ENCODE measurements around the gene PTPRG. TPM values are rescaled to one million over a fixed set of nuclear protein-coding genes. Genes with fewer than 3 reads are reported as not detected.

The PTPRG gene
- total RNA-seq, 2 experiments from 2014 or later: 0.13 to 0.15 TPM

GRCh38 chr3:61846488-61846887 lies 285.1 kb downstream of the PTPRG start:
- H3K4me3 Mint-ChIP-seq: no peak overlapping the region
- H3K4me1 Mint-ChIP-seq: no peaks in the 10 kb centered on the region
- POLR2A ChIA-PET: no interaction called here
- H3K27me3 Mint-ChIP-seq: no peaks in the 10 kb centered on the region
- no peaks in the 10 kb centered on the region for H3K36me3 Mint-ChIP-seq (ENCODE audit: low read depth)
- no peak for DNase-seq
- CTCF ChIA-PET: no interaction called here
- H3K9me3 Mint-ChIP-seq: peaks cover 2% of the 10 kb centered on the region
- H3K27ac Mint-ChIP-seq: no peak overlapping the region

- CTCF ChIA-PET: no interaction called here
- H3K4me1 Mint-ChIP-seq: no peaks in the 10 kb centered on the region
- no peaks in the 10 kb centered on the region for H3K36me3 Mint-ChIP-seq (ENCODE audit: low read depth)
- peaks cover 2% of the 10 kb centered on the region for H3K9me3 Mint-ChIP-seq
- POLR2A ChIA-PET: no interaction called here
- H3K27me3 Mint-ChIP-seq: no peaks in the 10 kb centered on the region
- no peak for DNase-seq
- H3K4me3 Mint-ChIP-seq: no peak overlapping the region
- no peak overlapping the region for H3K27ac Mint-ChIP-seq
Measured at GRCh38 chr3:61847784-61848462, 286.6 kb downstream of the PTPRG start.

DNA sequence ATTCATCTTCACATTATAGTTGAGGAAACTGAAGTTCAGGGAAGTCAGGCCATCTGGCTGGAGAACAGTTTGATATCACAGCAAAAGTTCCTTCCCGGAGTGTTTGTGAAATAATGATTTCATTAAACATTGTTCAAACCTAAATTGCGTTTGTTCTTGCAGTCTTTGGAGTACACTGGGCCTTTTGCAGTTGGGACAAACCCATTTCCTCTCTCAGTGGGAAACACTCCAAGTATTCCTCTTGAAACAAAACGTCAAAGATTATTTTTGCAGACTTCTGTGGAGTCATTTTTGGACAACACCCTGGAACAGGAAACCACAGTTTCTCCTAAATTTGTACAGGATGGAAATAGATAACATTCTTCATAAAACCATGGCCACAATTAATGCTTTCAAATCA lies 287.5 kb downstream of the PTPRG start:
- no peaks in the 10 kb centered on the region for H3K36me3 Mint-ChIP-seq (ENCODE audit: low read depth)
- POLR2A ChIA-PET: no interaction called here
- peaks cover 2% of the 10 kb centered on the region for H3K9me3 Mint-ChIP-seq
- no peaks in the 10 kb centered on the region for H3K4me1 Mint-ChIP-seq
- no peak for DNase-seq
- H3K27ac Mint-ChIP-seq: no peak overlapping the region
- H3K4me3 Mint-ChIP-seq: no peak overlapping the region
- H3K27me3 Mint-ChIP-seq: no peaks in the 10 kb centered on the region
- CTCF ChIA-PET: no interaction called here

DNA sequence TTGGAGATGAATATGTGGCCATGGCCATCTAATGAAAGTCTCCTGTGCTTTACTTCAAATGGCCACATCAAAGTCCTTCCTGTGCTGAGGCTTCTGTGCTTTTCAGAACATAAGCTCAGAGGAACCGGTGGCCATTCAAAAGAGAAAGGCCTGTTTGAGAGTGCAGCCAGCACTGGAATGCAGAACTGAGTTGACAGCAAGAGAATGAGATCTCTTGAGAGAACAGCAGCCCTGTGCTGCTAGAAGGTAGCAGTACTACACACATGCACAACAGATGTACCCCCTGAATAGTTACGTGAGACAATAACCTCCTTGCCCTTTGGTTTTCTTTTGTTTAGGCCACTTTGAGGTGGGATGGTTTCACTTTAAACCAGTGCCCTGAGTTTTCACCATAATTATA lies 292.5 kb downstream of the PTPRG start:
- DNase-seq: no peak
- H3K9me3 Mint-ChIP-seq: no peaks in the 10 kb centered on the region
- no peaks in the 10 kb centered on the region for H3K36me3 Mint-ChIP-seq (ENCODE audit: low read depth)
- no peak overlapping the region for H3K27ac Mint-ChIP-seq
- no peak overlapping the region for H3K4me3 Mint-ChIP-seq
- H3K27me3 Mint-ChIP-seq: no peaks in the 10 kb centered on the region
- ChIA-PET POLR2A (no interaction called here), CTCF (no interaction called here)
- H3K4me1 Mint-ChIP-seq: no peaks in the 10 kb centered on the region

- ChIA-PET POLR2A (no interaction called here), CTCF (no interaction called here)
- H3K4me3 Mint-ChIP-seq: no peak overlapping the region
- peaks cover 1% of the 10 kb centered on the region for H3K27me3 Mint-ChIP-seq
- no peaks in the 10 kb centered on the region for H3K4me1 Mint-ChIP-seq
- DNase-seq: no peak
- H3K36me3 Mint-ChIP-seq (ENCODE audit: low read depth): no peaks in the 10 kb centered on the region
- H3K9me3 Mint-ChIP-seq: no peaks in the 10 kb centered on the region
- H3K27ac Mint-ChIP-seq: no peak overlapping the region
Measured at GRCh38 chr3:61855211-61855610, 293.8 kb downstream of the PTPRG start.

- Mint-ChIP-seq H3K4me1 (no peaks in the 10 kb centered on the region), H3K27me3 (peaks cover 1% of the 10 kb centered on the region), H3K27ac (no peak overlapping the region), H3K4me3 (no peak overlapping the region), H3K36me3 (ENCODE audit: low read depth) (no peaks in the 10 kb centered on the region), H3K9me3 (no peaks in the 10 kb centered on the region)
- POLR2A ChIA-PET: no interaction called here
- DNase-seq: no peak
- CTCF ChIA-PET: no interaction called here
Measured at GRCh38 chr3:61857297-61857696, 295.9 kb downstream of the PTPRG start.

- H3K27ac Mint-ChIP-seq: no peak overlapping the region
- H3K9me3 Mint-ChIP-seq: no peaks in the 10 kb centered on the region
- ChIA-PET POLR2A (no interaction called here), CTCF (interaction anchor here (1.2 kb wide), 1 partner anchor 330 kb away, joined by 4 read pairs; no protein-coding TSS in a partner anchor)
- peaks cover 1% of the 10 kb centered on the region for H3K27me3 Mint-ChIP-seq
- no peak overlapping the region for H3K4me3 Mint-ChIP-seq
- no peaks in the 10 kb centered on the region for H3K36me3 Mint-ChIP-seq (ENCODE audit: low read depth)
- no peak for DNase-seq
- H3K4me1 Mint-ChIP-seq: no peaks in the 10 kb centered on the region
Measured at GRCh38 chr3:61858054-61858453, 296.7 kb downstream of the PTPRG start.

- H3K27ac Mint-ChIP-seq: no peak overlapping the region
- no peak overlapping the region for H3K4me3 Mint-ChIP-seq
- H3K36me3 Mint-ChIP-seq (ENCODE audit: low read depth): no peaks in the 10 kb centered on the region
- ChIA-PET POLR2A (no interaction called here), CTCF (no interaction called here)
- no peaks in the 10 kb centered on the region for H3K9me3 Mint-ChIP-seq
- no peak for DNase-seq
- no peaks in the 10 kb centered on the region for H3K4me1 Mint-ChIP-seq
- H3K27me3 Mint-ChIP-seq: peaks cover 1% of the 10 kb centered on the region
Measured at GRCh38 chr3:61861410-61861809, 300.0 kb downstream of the PTPRG start.

GRCh38 chr3:61862614-61863289 lies 301.4 kb downstream of the PTPRG start:
- Mint-ChIP-seq H3K36me3 (ENCODE audit: low read depth) (no peaks in the 10 kb centered on the region), H3K4me3 (no peak overlapping the region), H3K4me1 (no peaks in the 10 kb centered on the region), H3K9me3 (no peaks in the 10 kb centered on the region), H3K27me3 (peaks cover 1% of the 10 kb centered on the region), H3K27ac (no peak overlapping the region)
- ChIA-PET POLR2A (no interaction called here), CTCF (no interaction called here)
- no peak for DNase-seq

GRCh38 chr3:61863579-61863978 lies 302.2 kb downstream of the PTPRG start:
- Mint-ChIP-seq H3K27ac (no peak overlapping the region), H3K36me3 (ENCODE audit: low read depth) (no peaks in the 10 kb centered on the region), H3K4me3 (no peak overlapping the region), H3K27me3 (peaks cover 1% of the 10 kb centered on the region), H3K9me3 (no peaks in the 10 kb centered on the region), H3K4me1 (no peaks in the 10 kb centered on the region)
- ChIA-PET CTCF (no interaction called here), POLR2A (no interaction called here)
- no peak for DNase-seq

- Mint-ChIP-seq H3K36me3 (ENCODE audit: low read depth) (no peaks in the 10 kb centered on the region), H3K9me3 (no peaks in the 10 kb centered on the region), H3K4me1 (no peaks in the 10 kb centered on the region), H3K27ac (no peak overlapping the region), H3K27me3 (no peaks in the 10 kb centered on the region), H3K4me3 (no peak overlapping the region)
- ChIA-PET POLR2A (no interaction called here), CTCF (no interaction called here)
- DNase-seq: no peak
Measured at GRCh38 chr3:61864886-61865285, 303.5 kb downstream of the PTPRG start.

- no peak overlapping the region for H3K4me3 Mint-ChIP-seq
- H3K27ac Mint-ChIP-seq: no peak overlapping the region
- DNase-seq: no peak
- H3K27me3 Mint-ChIP-seq: no peaks in the 10 kb centered on the region
- H3K4me1 Mint-ChIP-seq: no peaks in the 10 kb centered on the region
- H3K36me3 Mint-ChIP-seq (ENCODE audit: low read depth): no peaks in the 10 kb centered on the region
- ChIA-PET POLR2A (no interaction called here), CTCF (no interaction called here)
- H3K9me3 Mint-ChIP-seq: no peaks in the 10 kb centered on the region
Measured at GRCh38 chr3:61865466-61866152, 304.2 kb downstream of the PTPRG start.

- Mint-ChIP-seq H3K27ac (no peak overlapping the region), H3K36me3 (ENCODE audit: low read depth) (no peaks in the 10 kb centered on the region), H3K4me1 (no peaks in the 10 kb centered on the region), H3K9me3 (no peaks in the 10 kb centered on the region), H3K4me3 (no peak overlapping the region), H3K27me3 (no peaks in the 10 kb centered on the region)
- CTCF ChIA-PET: no interaction called here
- POLR2A ChIA-PET: no interaction called here
- DNase-seq: no peak
Measured at GRCh38 chr3:61866153-61866542, 304.8 kb downstream of the PTPRG start.

DNA sequence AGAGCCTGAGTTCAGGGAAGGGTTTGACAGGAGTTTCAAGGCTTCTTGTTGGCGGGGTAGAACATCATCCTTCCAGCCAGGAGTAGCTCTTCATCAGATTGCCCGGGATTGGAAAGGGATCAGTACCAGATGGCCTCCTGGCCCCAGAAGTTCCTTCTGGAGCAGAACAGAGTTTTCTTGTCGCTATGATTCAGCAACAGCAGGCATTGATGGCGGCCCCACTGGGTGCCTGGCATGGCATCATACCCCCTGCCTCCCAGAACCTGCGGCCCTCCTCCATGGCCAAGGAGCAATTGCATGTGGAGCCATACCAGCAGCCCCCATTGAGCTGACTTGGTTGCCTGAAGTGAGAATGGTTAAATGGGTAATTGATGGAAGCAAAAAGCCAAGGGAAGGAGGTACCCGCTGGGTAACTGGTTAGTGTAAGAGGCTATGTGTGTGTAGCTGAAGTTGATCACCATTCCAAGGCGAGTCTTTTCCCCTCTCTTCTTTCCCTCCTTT lies 305.6 kb downstream of the PTPRG start:
- no peak overlapping the region for H3K27ac Mint-ChIP-seq
- no peaks in the 10 kb centered on the region for H3K4me1 Mint-ChIP-seq
- no peak overlapping the region for H3K4me3 Mint-ChIP-seq
- no peaks in the 10 kb centered on the region for H3K9me3 Mint-ChIP-seq
- CTCF ChIA-PET: no interaction called here
- DNase-seq: no peak
- POLR2A ChIA-PET: no interaction called here
- no peaks in the 10 kb centered on the region for H3K27me3 Mint-ChIP-seq
- H3K36me3 Mint-ChIP-seq (ENCODE audit: low read depth): no peaks in the 10 kb centered on the region

All from activated CD4-positive, alpha-beta memory T cell treated with anti-CD3 and anti-CD28 coated beads, Interleukin-2, amount 10 ng/mL, durations not matched to agents 7 days and 5 days (primary cell).